GM10248 (cell line): ENCODE results near the gene GCLM.

Experiments
- CTCF ChIA-PET: fragments of 300-600 bp; sonication (Branson Sonifier 250); formaldehyde crosslinking; extraction: SDS; loops from one replicate; lab custom pipeline; 2021; ENCODE audit warnings: antibody characterized with exemption; lab: Yijun Ruan, JAX
- POLR2A ChIA-PET: fragments of 350-650 bp; sonication (Branson Sonifier 250); formaldehyde crosslinking; extraction: SDS; loops from one replicate; lab custom pipeline; 2020; ENCODE audit warnings: antibody characterized with exemption; lab: Yijun Ruan, JAX
- DNase-seq: peaks from one replicate; pipeline ENCODE4 v3.0.0; 2012; ENCODE audit errors: extremely low spot score
- TF ChIP-seq, protein P1 (sequence below): IDR thresholded peaks from 2 replicates; pipeline ENCODE4 v1.5.1; 2012; ENCODE audit warnings: mild to moderate bottlenecking, low read depth; ENCODE audit errors: extremely low read depth, missing control alignments, control extremely low read depth

Gene GCLM

GRCh38 chr1:93899543-93900207 lies 9.6 kb downstream of the GCLM start:
- POLR2A ChIA-PET = no interaction called here
- CTCF ChIA-PET = interaction anchor here (1.1 to 1.5 kb wide), 2 partner anchors 9 to 11 kb away, joined by 3 read pairs; partner anchors contain the start of gene GCLM
- TF ChIP-seq, protein P1, sequence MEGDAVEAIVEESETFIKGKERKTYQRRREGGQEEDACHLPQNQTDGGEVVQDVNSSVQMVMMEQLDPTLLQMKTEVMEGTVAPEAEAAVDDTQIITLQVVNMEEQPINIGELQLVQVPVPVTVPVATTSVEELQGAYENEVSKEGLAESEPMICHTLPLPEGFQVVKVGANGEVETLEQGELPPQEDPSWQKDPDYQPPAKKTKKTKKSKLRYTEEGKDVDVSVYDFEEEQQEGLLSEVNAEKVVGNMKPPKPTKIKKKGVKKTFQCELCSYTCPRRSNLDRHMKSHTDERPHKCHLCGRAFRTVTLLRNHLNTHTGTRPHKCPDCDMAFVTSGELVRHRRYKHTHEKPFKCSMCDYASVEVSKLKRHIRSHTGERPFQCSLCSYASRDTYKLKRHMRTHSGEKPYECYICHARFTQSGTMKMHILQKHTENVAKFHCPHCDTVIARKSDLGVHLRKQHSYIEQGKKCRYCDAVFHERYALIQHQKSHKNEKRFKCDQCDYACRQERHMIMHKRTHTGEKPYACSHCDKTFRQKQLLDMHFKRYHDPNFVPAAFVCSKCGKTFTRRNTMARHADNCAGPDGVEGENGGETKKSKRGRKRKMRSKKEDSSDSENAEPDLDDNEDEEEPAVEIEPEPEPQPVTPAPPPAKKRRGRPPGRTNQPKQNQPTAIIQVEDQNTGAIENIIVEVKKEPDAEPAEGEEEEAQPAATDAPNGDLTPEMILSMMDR = no peak
- no peak for DNase-seq

DNA sequence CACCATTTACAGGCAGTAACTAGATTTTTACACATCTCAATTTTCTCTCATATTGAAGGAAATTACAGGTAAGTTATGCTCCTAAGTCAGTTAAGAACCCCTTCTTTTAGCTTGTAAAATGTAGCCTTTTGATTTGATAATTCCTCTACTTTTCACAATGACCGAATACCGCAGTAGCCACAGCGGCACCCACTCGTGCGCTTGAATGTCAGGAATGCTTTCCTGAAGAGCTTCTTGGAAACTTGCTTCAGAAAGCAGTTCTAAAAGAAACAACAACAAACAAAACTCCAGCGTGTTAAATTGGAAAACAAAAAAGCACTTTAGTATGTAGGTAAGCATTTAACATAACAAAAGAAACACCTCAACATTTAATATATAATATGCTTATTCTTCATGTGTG lies 20.3 kb downstream of the GCLM start:
- ChIA-PET POLR2A (no interaction called here), CTCF (no interaction called here)
- TF ChIP-seq, protein P1 = no peak
- no peak for DNase-seq

DNA sequence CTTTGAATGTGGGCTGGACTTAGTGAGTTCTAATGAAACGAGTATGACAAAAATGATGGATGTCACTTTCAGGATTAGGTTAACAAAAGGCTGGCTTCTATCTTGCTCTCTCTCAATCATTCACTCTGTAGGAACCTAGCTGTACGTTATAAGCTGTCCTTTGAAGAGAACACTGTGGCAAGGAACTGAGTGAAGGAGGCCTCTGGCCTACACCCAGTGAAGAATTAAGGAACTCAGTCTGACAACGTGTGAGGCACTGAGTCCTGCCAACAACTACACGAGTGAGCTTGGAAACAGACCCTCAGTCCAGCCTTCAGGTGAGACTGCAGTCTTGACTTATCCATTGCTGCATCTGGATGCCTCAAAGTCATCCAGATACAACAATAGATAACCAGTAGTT lies 27.0 kb downstream of the GCLM start:
- CTCF ChIA-PET = interaction anchor here (0.7 to 1.3 kb wide), 5 partner anchors 12 to 158 kb away, joined by 3 read pairs; partner anchors contain the start of gene GCLM
- POLR2A ChIA-PET = no interaction called here
- DNase-seq = no peak
- TF ChIP-seq, protein P1 = no peak

DNA sequence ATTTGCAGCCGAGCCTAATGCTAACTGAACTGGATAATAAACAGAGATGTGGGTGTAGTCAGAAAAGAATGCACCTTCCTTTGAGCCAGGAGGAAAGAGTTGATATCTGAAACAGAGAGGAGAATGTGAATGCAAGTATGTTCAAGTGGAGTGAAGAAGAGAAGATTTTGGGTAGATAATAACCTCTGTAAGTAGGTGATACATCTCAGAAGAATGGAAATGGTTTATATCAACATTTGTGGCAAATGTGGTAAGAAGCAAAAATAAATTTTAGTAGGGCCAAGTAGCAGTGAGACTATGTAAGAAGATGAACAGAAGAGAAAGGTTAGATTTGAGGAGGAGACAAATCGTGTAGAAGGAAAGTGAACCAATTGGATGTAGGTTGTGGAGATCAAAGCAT lies 28.5 kb downstream of the GCLM start:
- TF ChIP-seq, protein P1 = no peak
- no peak for DNase-seq
- POLR2A ChIA-PET = no interaction called here
- CTCF ChIA-PET = no interaction called here

GRCh38 chr1:93878889-93879586 lies 30.2 kb downstream of the GCLM start, which contains the start of gene DNTTIP2:
TSS of gene DNTTIP2 (minus strand) at chr1:93879206. CDS start at chr1:93879148, 58 bp downstream.
- peak; percentile 94 for DNase-seq
- POLR2A ChIA-PET = no interaction called here
- TF ChIP-seq, protein P1 = no peak
- CTCF ChIA-PET = interaction anchor here (0.7 to 1.0 kb wide), 2 partner anchors 16 to 30 kb away, joined by 3 to 5 read pairs; partner anchors contain the start of gene GCLM

- DNase-seq = peak; percentile 68
- TF ChIP-seq, protein P1 = no peak
- ChIA-PET POLR2A (interaction anchor here (0.6 kb wide), 1 partner anchor 159 kb away, joined by 7 read pairs; no protein-coding TSS in a partner anchor), CTCF (no interaction called here)
These were observed 30.7 kb downstream of the GCLM start for GRCh38 chr1:93878501-93878888.
